Measurements from ENCODE around the gene DIAPH2.

DIAPH2 gene

GRCh38 chrX:97482666-97483300, 798.1 kb downstream of the DIAPH2 start:
- no peak for DNase-seq (ENCODE audit: low read depth)

GRCh38 chrX:97490656-97491055, 806.0 kb downstream of the DIAPH2 start:
- no peak for DNase-seq (ENCODE audit: low read depth)

GRCh38 chrX:97494756-97495372, 810.2 kb downstream of the DIAPH2 start:
- DNase-seq (ENCODE audit: low read depth) = no peak

- no peak for DNase-seq (ENCODE audit: low read depth)
Measured at GRCh38 chrX:97498093-97498492, 813.5 kb downstream of the DIAPH2 start.

GRCh38 chrX:97504431-97504830, 819.8 kb downstream of the DIAPH2 start:
- no peak for DNase-seq (ENCODE audit: low read depth)

GRCh38 chrX:97517763-97518162, 833.1 kb downstream of the DIAPH2 start:
- DNase-seq (ENCODE audit: low read depth) = no peak

GRCh38 chrX:97522307-97522706, 837.7 kb downstream of the DIAPH2 start:
- no peak for DNase-seq (ENCODE audit: low read depth)

- no peak for DNase-seq (ENCODE audit: low read depth)
Measured at GRCh38 chrX:97524340-97524739, 839.7 kb downstream of the DIAPH2 start.

GRCh38 chrX:97524997-97525396, 840.4 kb downstream of the DIAPH2 start:
- DNase-seq (ENCODE audit: low read depth) = no peak

GRCh38 chrX:97525981-97526380, 841.3 kb downstream of the DIAPH2 start:
- DNase-seq (ENCODE audit: low read depth) = no peak

- no peak for DNase-seq (ENCODE audit: low read depth)
Measured at GRCh38 chrX:97527725-97528124, 843.1 kb downstream of the DIAPH2 start.

GRCh38 chrX:97529536-97530200, 845.0 kb downstream of the DIAPH2 start:
- no peak for DNase-seq (ENCODE audit: low read depth)

GRCh38 chrX:97531825-97532224, 847.2 kb downstream of the DIAPH2 start:
- DNase-seq (ENCODE audit: low read depth) = no peak

GRCh38 chrX:97538745-97539144, 854.1 kb downstream of the DIAPH2 start:
- no peak for DNase-seq (ENCODE audit: low read depth)

- no peak for DNase-seq (ENCODE audit: low read depth)
Measured at GRCh38 chrX:97539970-97540519, 855.4 kb downstream of the DIAPH2 start.

- no peak for DNase-seq (ENCODE audit: low read depth)
Measured at GRCh38 chrX:97547877-97548578, 863.4 kb downstream of the DIAPH2 start.

GRCh38 chrX:97551821-97552220, 867.2 kb downstream of the DIAPH2 start:
- DNase-seq (ENCODE audit: low read depth) = no peak

GRCh38 chrX:97553833-97554232, 869.2 kb downstream of the DIAPH2 start:
- no peak for DNase-seq (ENCODE audit: low read depth)

- no peak for DNase-seq (ENCODE audit: low read depth)
Measured at GRCh38 chrX:97556359-97556758, 871.7 kb downstream of the DIAPH2 start.

- peak; percentile 1 for DNase-seq (ENCODE audit: low read depth)
Measured at GRCh38 chrX:97563531-97564133, 879.0 kb downstream of the DIAPH2 start.

GRCh38 chrX:97564496-97564895, 879.9 kb downstream of the DIAPH2 start:
- no peak for DNase-seq (ENCODE audit: low read depth)

GRCh38 chrX:97587171-97587570, 902.5 kb downstream of the DIAPH2 start:
- DNase-seq (ENCODE audit: low read depth) = no peak

Measured in activated T-cell treated with anti-CD3 and anti-CD28 coated beads for 1 hour (primary cell).